Glutamatergic neuron (in vitro differentiated cells): ENCODE data around the gene GOLIM4. TPM values are rescaled to one million over a fixed set of nuclear protein-coding genes. Genes with fewer than 3 reads are reported as not detected.
"Not testable (repeated sequence)": the region's sequence is repeated elsewhere in the genome, so short reads cannot be mapped to it uniquely, and the experiment has no call there.

Experiments
- DNase-seq: peaks from one replicate; pipeline ENCODE4 v3.0.0; 2022
- H3K27ac Mint-ChIP-seq: one replicate; pipeline ENCODE4 v1.8.0; 2020; ENCODE audit warnings: mild to moderate bottlenecking, mixed read lengths, inconsistent platforms; ENCODE audit not compliant: unreplicated experiment
- H3K27me3 Mint-ChIP-seq: one replicate; pipeline ENCODE4 v1.8.0; 2020; ENCODE audit warnings: mild to moderate bottlenecking, moderate library complexity, mixed read lengths, inconsistent platforms; ENCODE audit not compliant: unreplicated experiment
- H3K36me3 Mint-ChIP-seq: one replicate; pipeline ENCODE4 v1.8.0; 2020; ENCODE audit warnings: mild to moderate bottlenecking, mixed read lengths, inconsistent platforms; ENCODE audit not compliant: unreplicated experiment
- H3K4me1 Mint-ChIP-seq: one replicate; pipeline ENCODE4 v1.8.0; 2020; ENCODE audit warnings: mild to moderate bottlenecking, low read depth, mixed read lengths, inconsistent platforms; ENCODE audit not compliant: unreplicated experiment
- H3K4me3 Mint-ChIP-seq: one replicate; pipeline ENCODE4 v1.8.0; 2020; ENCODE audit warnings: mild to moderate bottlenecking, mixed read lengths, inconsistent platforms; ENCODE audit not compliant: unreplicated experiment
- H3K9me3 Mint-ChIP-seq: one replicate; pipeline ENCODE4 v1.8.0; 2020; ENCODE audit warnings: mild to moderate bottlenecking, moderate library complexity, mixed read lengths, inconsistent platforms; ENCODE audit not compliant: unreplicated experiment
- total RNA-seq: library from RNA; stranded (reverse); fragmentation: NEBNext Ultra II Directional; extraction: Animal tissue kit (Norgen Biotek cat#: 25700); gene quantifications from one replicate; pipeline ENCODE4 v1.2.1, GENCODE V29; 2021; ENCODE audit not compliant: unreplicated experiment
- TF ChIP-seq, protein P1 (sequence below): fragments of 200-600 bp; sonication (generic); IDR thresholded peaks from one replicate; pipeline ENCODE4 v1.5.0; 2021; ENCODE audit not compliant: partially characterized antibody, unreplicated experiment

The GOLIM4 gene
- total RNA-seq, 1 donor from 2014 or later: 31.7 TPM

GRCh38 chr3:168028086-168028485, 67.6 kb downstream of the GOLIM4 start:
- H3K36me3 Mint-ChIP-seq: no peaks in the 10 kb centered on the region
- H3K9me3 Mint-ChIP-seq: peaks cover 6% of the 10 kb centered on the region
- H3K27ac Mint-ChIP-seq: no peak overlapping the region
- TF ChIP-seq, protein P1, sequence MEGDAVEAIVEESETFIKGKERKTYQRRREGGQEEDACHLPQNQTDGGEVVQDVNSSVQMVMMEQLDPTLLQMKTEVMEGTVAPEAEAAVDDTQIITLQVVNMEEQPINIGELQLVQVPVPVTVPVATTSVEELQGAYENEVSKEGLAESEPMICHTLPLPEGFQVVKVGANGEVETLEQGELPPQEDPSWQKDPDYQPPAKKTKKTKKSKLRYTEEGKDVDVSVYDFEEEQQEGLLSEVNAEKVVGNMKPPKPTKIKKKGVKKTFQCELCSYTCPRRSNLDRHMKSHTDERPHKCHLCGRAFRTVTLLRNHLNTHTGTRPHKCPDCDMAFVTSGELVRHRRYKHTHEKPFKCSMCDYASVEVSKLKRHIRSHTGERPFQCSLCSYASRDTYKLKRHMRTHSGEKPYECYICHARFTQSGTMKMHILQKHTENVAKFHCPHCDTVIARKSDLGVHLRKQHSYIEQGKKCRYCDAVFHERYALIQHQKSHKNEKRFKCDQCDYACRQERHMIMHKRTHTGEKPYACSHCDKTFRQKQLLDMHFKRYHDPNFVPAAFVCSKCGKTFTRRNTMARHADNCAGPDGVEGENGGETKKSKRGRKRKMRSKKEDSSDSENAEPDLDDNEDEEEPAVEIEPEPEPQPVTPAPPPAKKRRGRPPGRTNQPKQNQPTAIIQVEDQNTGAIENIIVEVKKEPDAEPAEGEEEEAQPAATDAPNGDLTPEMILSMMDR: no peak
- no peak for DNase-seq
- peaks cover 2% of the 10 kb centered on the region for H3K27me3 Mint-ChIP-seq
- H3K4me3 Mint-ChIP-seq: no peak overlapping the region
- H3K4me1 Mint-ChIP-seq: peaks cover 35% of the 10 kb centered on the region

- H3K9me3 Mint-ChIP-seq: peaks cover 6% of the 10 kb centered on the region
- peaks cover 46% of the 10 kb centered on the region for H3K4me1 Mint-ChIP-seq
- TF ChIP-seq, protein P1: no peak
- no peaks in the 10 kb centered on the region for H3K36me3 Mint-ChIP-seq
- no peak overlapping the region for H3K4me3 Mint-ChIP-seq
- DNase-seq: no peak
- H3K27me3 Mint-ChIP-seq: peaks cover 2% of the 10 kb centered on the region
- peak overlapping the region; percentile 34 for H3K27ac Mint-ChIP-seq
Observed at GRCh38 chr3:168026764-168027163, 69.0 kb downstream of the GOLIM4 start.

DNA sequence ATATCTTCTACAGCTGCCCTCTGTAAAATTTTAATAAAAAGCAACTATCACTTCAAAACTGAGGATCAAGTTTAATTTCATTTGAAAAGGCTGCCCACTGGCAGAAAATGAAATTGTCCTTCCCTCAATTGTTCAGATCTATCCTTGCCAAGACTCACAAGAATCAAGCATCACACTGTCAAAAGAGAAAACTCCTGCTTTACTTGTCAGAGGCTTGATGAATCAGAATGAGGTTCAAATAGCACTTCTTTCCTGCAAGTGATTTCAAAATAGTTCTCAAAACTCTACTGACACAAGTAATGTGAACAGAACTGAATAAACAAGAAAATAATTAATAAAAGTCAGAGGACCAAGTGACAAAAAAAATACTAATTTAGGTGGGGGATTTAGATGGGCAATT, 70.6 kb downstream of the GOLIM4 start:
- DNase-seq: no peak
- peak overlapping the region; percentile 8 for H3K4me3 Mint-ChIP-seq
- H3K9me3 Mint-ChIP-seq: peaks cover 6% of the 10 kb centered on the region
- peaks cover 44% of the 10 kb centered on the region for H3K4me1 Mint-ChIP-seq
- TF ChIP-seq, protein P1: no peak
- peak overlapping the region; percentile 88 for H3K27ac Mint-ChIP-seq
- no peaks in the 10 kb centered on the region for H3K36me3 Mint-ChIP-seq
- peaks cover 2% of the 10 kb centered on the region for H3K27me3 Mint-ChIP-seq

- peaks cover 3% of the 10 kb centered on the region for H3K9me3 Mint-ChIP-seq
- H3K4me1 Mint-ChIP-seq: peaks cover 40% of the 10 kb centered on the region
- no peaks in the 10 kb centered on the region for H3K36me3 Mint-ChIP-seq
- H3K27ac Mint-ChIP-seq: peak overlapping the region; percentile 88
- DNase-seq: no peak
- peaks cover 2% of the 10 kb centered on the region for H3K27me3 Mint-ChIP-seq
- TF ChIP-seq, protein P1: no peak
- H3K4me3 Mint-ChIP-seq: peak overlapping the region; percentile 8
Observed at GRCh38 chr3:168024537-168024941, 71.2 kb downstream of the GOLIM4 start.

GRCh38 chr3:168021737-168022450, 73.8 kb downstream of the GOLIM4 start:
- DNase-seq: no peak
- Mint-ChIP-seq H3K27ac (peak overlapping the region; percentile 88), H3K9me3 (peaks cover 3% of the 10 kb centered on the region), H3K36me3 (no peaks in the 10 kb centered on the region), H3K27me3 (peaks cover 2% of the 10 kb centered on the region), H3K4me1 (peaks cover 38% of the 10 kb centered on the region), H3K4me3 (no peak overlapping the region)
- TF ChIP-seq, protein P1: no peak

- not testable (repeated sequence) for H3K9me3 Mint-ChIP-seq, H3K27ac Mint-ChIP-seq, H3K4me1 Mint-ChIP-seq, DNase-seq, H3K36me3 Mint-ChIP-seq, H3K4me3 Mint-ChIP-seq, H3K27me3 Mint-ChIP-seq
Observed at GRCh38 chr3:168011280-168011679, 84.4 kb downstream of the GOLIM4 start.
